Measurements from ENCODE around the gene NOP53. TPM values are rescaled to one million over a fixed set of nuclear protein-coding genes. Genes with fewer than 3 reads are reported as not detected.
"Not testable (repeated sequence)": the region's sequence is repeated elsewhere in the genome, so short reads cannot be mapped to it uniquely, and the experiment has no call there.

NOP53 gene
- total and polyA plus RNA-seq, 10 donors = 280 to 858 (median 406) TPM

DNA sequence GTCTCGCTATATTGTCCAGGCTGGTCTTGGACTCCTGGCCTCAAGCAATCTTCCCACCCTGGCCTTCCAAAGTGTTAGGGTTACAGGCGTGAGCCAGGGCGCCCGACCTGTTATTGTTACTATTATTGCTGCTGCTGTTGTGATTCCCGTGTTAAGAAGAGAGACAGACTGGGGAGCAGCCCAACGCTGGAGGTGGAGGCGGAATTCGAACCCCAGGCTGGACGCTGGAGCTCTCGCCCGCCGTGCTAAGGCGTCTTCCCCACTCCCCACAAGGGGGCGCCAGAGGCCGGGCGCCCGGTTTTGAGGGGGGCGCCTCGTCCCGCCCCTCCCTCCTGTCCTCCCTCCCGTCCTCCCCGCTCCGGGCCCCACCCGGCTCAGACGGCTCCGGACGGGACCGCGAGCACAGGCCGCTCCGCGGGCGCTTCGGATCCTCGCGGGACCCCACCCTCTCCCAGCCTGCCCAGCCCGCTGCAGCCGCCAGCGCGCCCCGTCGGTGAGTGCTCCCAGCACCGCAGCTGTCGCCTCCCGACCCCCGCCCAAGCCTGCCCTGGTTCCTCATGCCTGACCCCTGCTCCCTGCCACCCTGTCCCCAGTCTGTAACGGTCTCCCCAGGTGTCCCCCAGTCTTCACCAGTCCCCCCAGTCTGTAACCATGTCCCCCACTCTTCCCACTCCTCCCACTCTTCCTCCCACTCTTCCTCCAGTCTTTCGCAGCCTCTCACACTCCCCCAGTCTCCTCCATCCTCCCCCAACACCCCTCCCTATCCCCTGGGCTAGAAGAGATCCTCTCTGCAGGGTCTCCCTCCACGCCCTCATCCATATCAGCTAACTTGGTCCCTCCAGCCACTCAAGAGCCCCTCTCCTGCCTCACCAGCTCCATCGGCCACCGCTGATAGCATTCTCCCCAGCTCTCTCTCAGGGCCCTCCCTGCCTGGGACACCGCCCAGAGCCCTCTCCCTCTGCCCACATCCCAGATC lies 32.0 kb upstream of the NOP53 start, which contains the start of gene EHD2:
EHD2 (plus strand) TSS at position 377 of the 976 bp plus-strand sequence. CDS start 3,191 bp downstream, outside the sequence.
- H3K36me3 ChIP-seq = peaks cover 0 to 13% (median 2%) of the 10 kb centered on the region in 6 donors
- TF ChIP-seq POLR2AphosphoS5 (IDR thresholded peaks at IDR 0.05) (peak; percentile 77 to 88 (median 88)), POLR2A (IDR thresholded peaks at IDR 0.05) (no peak)
- TF ChIP-seq, protein P1, sequence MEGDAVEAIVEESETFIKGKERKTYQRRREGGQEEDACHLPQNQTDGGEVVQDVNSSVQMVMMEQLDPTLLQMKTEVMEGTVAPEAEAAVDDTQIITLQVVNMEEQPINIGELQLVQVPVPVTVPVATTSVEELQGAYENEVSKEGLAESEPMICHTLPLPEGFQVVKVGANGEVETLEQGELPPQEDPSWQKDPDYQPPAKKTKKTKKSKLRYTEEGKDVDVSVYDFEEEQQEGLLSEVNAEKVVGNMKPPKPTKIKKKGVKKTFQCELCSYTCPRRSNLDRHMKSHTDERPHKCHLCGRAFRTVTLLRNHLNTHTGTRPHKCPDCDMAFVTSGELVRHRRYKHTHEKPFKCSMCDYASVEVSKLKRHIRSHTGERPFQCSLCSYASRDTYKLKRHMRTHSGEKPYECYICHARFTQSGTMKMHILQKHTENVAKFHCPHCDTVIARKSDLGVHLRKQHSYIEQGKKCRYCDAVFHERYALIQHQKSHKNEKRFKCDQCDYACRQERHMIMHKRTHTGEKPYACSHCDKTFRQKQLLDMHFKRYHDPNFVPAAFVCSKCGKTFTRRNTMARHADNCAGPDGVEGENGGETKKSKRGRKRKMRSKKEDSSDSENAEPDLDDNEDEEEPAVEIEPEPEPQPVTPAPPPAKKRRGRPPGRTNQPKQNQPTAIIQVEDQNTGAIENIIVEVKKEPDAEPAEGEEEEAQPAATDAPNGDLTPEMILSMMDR (IDR thresholded peaks at IDR 0.05 in 8 of 11, conservative IDR thresholded peaks at IDR 0.05 in 3 of 11) = peak; percentile 48 to 93 (median 81)
- DNase-seq = peak; percentile 85
- intact Hi-C loops (cut with DNase I; ENCODE audit: low total_unique reads) = loop anchor here (10.0 kb wide), 1 partner anchor 71 kb away; no protein-coding TSS in a partner anchor
- peaks cover 0 to 53% (median 3%) of the 10 kb centered on the region in 7 donors for H3K27me3 ChIP-seq (replicated peaks in 1 of 7)
- H3K4me1 ChIP-seq = peaks cover 0 to 45% (median 23%) of the 10 kb centered on the region in 6 donors
- WGBS, 5 donors = 5 to 9% (median 8%) methylated on average over 40 to 52 of the region's 52 CpGs
- H3K27ac ChIP-seq = peak within 1 kb of the TSS in 7 of 8 donors; percentile 58 to 87 (median 81)
- H3K9me3 ChIP-seq = peaks cover 0 to 12% (median 0%) of the 10 kb centered on the region in 8 donors
- H3K4me3 ChIP-seq = peak within 1 kb of the TSS; percentile 42 to 71 (median 51)

DNA sequence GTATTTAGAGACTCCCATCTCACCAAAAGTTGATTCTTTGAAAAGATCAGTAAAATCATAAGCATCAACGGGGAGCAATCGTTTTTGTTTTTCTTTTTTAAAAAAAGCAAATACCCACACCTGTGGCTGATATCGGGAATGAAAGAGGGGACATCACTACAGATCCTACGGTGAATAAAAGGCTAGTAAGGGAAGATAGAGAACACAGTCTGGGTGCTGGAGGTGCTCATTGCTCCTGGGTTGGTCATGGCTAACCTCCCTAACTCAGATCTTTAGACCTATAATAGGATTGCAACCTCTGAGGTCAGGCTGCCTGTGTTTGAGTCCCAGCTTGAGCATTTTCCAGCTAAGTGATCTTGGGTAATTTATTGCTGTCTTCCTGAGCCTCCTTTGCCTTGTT lies 31.0 kb upstream of the NOP53 start:
- Histone ChIP-seq H3K4me1 (peaks cover 1 to 55% (median 26%) of the 10 kb centered on the region in 6 donors), H3K9me3 (peaks cover 0 to 12% (median 0%) of the 10 kb centered on the region in 8 donors), H3K27ac (peak overlapping the region in 4 of 8 donors; percentile 75 to 87 (median 82)), H3K27me3 (replicated peaks in 1 of 7) (peaks cover 0 to 45% (median 3%) of the 10 kb centered on the region in 7 donors), H3K36me3 (peaks cover 0 to 13% (median 2%) of the 10 kb centered on the region in 6 donors), H3K4me3 (peak overlapping the region; percentile 42 to 71 (median 51))
- intact Hi-C loops (cut with DNase I; ENCODE audit: low total_unique reads) = loop anchor here (10.0 kb wide), 1 partner anchor 70 kb away; no protein-coding TSS in a partner anchor
- TF ChIP-seq POLR2A (IDR thresholded peaks at IDR 0.05) = no peak
- TF ChIP-seq POLR2AphosphoS5 (IDR thresholded peaks at IDR 0.05) = no peak
- TF ChIP-seq, protein P1 (IDR thresholded peaks at IDR 0.05 in 8 of 11, conservative IDR thresholded peaks at IDR 0.05 in 3 of 11) = no peak
- DNase-seq = no peak
- WGBS, 5 donors = 88 to 93% (median 89%) methylated on average over 4 of the region's 4 CpGs

DNA sequence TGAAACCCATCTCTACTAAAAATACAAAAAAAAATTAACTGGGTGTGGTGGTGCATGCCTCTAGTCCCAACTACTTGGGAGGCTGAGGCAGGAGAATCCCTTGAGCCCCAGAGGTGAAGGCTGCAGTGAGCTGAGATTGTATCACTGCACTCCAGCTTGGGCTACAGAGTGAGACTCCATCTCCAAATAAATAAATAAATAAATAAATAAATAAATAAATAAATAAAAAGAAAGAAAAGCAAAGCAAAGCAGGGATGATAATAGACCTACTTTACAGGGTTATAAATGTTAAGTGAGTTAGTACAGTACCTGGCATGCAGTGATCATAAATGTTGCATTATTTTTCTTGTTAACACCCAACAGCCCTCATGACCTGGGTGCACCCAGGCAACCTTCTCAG lies 30.5 kb upstream of the NOP53 start:
- intact Hi-C loops (cut with DNase I; ENCODE audit: low total_unique reads) = loop anchor here (10.0 kb wide), 1 partner anchor 70 kb away; no protein-coding TSS in a partner anchor
- Histone ChIP-seq H3K9me3 (peaks cover 0 to 12% (median 0%) of the 10 kb centered on the region in 8 donors), H3K27me3 (replicated peaks in 1 of 7) (peaks cover 0 to 43% (median 3%) of the 10 kb centered on the region in 7 donors), H3K36me3 (peaks cover 0 to 13% (median 2%) of the 10 kb centered on the region in 6 donors), H3K4me3 (peak overlapping the region in 5 of 8 donors; percentile 42 to 71 (median 52)), H3K4me1 (peaks cover 3 to 60% (median 30%) of the 10 kb centered on the region in 6 donors)
- H3K27ac ChIP-seq, DNase-seq: not testable (repeated sequence)

DNA sequence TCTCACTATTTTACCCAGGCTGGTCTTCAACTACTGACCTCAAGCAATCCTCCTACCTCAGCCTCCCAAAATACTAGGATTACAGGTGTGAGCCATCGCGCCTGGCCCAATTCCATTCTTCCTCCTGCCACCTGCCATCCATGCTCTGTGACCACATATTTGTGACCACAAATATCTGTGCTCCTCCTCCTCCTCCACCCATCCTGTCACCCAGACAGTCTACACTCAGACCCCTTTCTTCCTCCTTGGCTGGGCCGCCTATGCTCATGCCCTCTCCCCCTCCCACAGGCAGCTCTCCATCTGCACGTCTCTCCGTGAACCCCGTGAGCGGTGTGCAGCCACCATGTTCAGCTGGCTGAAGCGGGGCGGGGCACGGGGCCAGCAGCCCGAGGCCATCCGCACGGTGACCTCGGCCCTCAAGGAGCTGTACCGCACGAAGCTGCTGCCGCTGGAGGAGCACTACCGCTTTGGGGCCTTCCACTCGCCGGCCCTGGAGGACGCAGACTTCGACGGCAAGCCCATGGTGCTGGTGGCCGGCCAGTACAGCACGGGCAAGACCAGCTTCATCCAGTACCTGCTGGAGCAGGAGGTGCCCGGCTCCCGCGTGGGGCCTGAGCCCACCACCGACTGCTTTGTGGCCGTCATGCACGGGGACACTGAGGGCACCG lies 28.9 kb upstream of the NOP53 start:
- Histone ChIP-seq H3K9me3 (peaks cover 0 to 12% (median 0%) of the 10 kb centered on the region in 8 donors), H3K36me3 (peaks cover 0 to 13% (median 2%) of the 10 kb centered on the region in 6 donors), H3K27me3 (replicated peaks in 1 of 7) (peaks cover 0 to 41% (median 3%) of the 10 kb centered on the region in 7 donors), H3K4me1 (peaks cover 7 to 68% (median 34%) of the 10 kb centered on the region in 6 donors), H3K4me3 (peak overlapping the region in 2 of 8 donors; percentile 4 to 44), H3K27ac (peak overlapping the region in 3 of 8 donors; percentile 13 to 25 (median 24))
- no peak for TF ChIP-seq POLR2A (IDR thresholded peaks at IDR 0.05)
- TF ChIP-seq, protein P1 (IDR thresholded peaks at IDR 0.05 in 8 of 11, conservative IDR thresholded peaks at IDR 0.05 in 3 of 11) = no peak
- peak in 2 of 3 donors; percentile 47 to 64 for TF ChIP-seq POLR2AphosphoS5 (IDR thresholded peaks at IDR 0.05)
- WGBS, 5 donors = 62 to 79% (median 72%) methylated on average over 23 to 32 of the region's 32 CpGs
- intact Hi-C loops (cut with DNase I; ENCODE audit: low total_unique reads) = loop anchor here (10.0 kb wide), 1 partner anchor 68 kb away; no protein-coding TSS in a partner anchor
- DNase-seq = no peak

DNA sequence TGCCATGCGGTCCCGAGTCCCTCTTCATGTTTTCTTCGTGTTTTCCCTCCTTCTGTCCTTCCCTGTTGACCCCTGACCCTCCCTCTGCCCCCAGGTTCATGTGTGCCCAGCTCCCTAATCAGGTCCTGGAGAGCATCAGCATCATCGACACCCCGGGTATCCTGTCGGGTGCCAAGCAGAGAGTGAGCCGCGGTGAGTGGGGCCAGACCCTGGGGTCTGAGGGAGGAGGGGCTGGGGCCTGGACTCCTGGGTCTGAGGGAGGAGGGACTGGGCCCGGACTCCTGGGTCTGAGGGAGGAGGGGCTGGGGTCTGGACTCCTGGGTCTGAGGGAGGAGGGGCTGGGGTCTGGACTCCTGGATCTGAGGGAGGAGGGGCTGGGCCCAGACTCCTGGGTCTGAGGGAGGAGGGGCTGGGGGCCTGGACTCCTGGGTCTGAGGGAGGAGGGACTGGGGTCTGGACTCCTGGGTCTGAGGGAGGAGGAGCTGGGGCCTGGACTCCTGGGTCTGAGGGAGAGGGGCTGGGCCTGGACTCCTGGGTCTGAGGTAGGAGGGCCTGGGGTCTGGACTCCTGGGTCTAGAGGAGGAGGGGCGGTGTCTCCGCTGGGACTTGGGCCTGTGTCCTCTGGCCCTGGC lies 26.8 kb upstream of the NOP53 start:
- peak overlapping the region in 1 of 8 donors; percentile 42 for H3K4me3 ChIP-seq
- WGBS, 5 donors = 73 to 83% (median 77%) methylated on average over 8 to 11 of the region's 11 CpGs

More for the DNA sequence above, 26.8 kb upstream of the NOP53 start:
- H3K27ac ChIP-seq = peak overlapping the region in 7 of 8 donors; percentile 62 to 83 (median 75)
- intact Hi-C loops (cut with DNase I; ENCODE audit: low total_unique reads) = loop anchor here (10.0 kb wide), 1 partner anchor 66 kb away; no protein-coding TSS in a partner anchor
- DNase-seq = not testable (repeated sequence)
- peaks cover 7 to 69% (median 37%) of the 10 kb centered on the region in 6 donors for H3K4me1 ChIP-seq
- peaks cover 0 to 12% (median 0%) of the 10 kb centered on the region in 8 donors for H3K9me3 ChIP-seq
- peaks cover 0 to 21% (median 2%) of the 10 kb centered on the region in 6 donors for H3K36me3 ChIP-seq
- peaks cover 0 to 32% (median 0%) of the 10 kb centered on the region in 7 donors for H3K27me3 ChIP-seq (replicated peaks in 1 of 7)

Measured in spleen (tissue), 11 donors.